ENCODE data around the gene BPIFB2.
"Not testable (repeated sequence)": the region's sequence is repeated elsewhere in the genome, so short reads cannot be mapped to it uniquely, and the experiment has no call there.

Gene BPIFB2

GRCh38 chr20:33042430-33042829, 34.9 kb downstream of the BPIFB2 start:
- DNase-seq (ENCODE audit: low spot score) = no peak

GRCh38 chr20:33042983-33043730, 35.7 kb downstream of the BPIFB2 start:
- DNase-seq (ENCODE audit: low spot score) = no peak

- DNase-seq (ENCODE audit: low spot score) = no peak
These were observed 36.3 kb downstream of the BPIFB2 start for GRCh38 chr20:33043731-33044181.

GRCh38 chr20:33045129-33045721, 37.7 kb downstream of the BPIFB2 start:
- DNase-seq (ENCODE audit: low spot score) = not testable (repeated sequence)

GRCh38 chr20:33046412-33046811, 38.9 kb downstream of the BPIFB2 start:
- DNase-seq (ENCODE audit: low spot score) = no peak

- DNase-seq (ENCODE audit: low spot score) = no peak
These were observed 43.8 kb downstream of the BPIFB2 start for GRCh38 chr20:33051333-33051732.

- no peak for DNase-seq (ENCODE audit: low spot score)
These were observed 46.0 kb downstream of the BPIFB2 start, which contains the start of gene BPIFB3 for GRCh38 chr20:33053291-33054106. Gene BPIFB3 (plus strand): TSS chr20:33053903. CDS start chr20:33055436, 1,533 bp downstream.

- DNase-seq (ENCODE audit: low spot score) = no peak
These were observed 46.9 kb downstream of the BPIFB2 start for GRCh38 chr20:33054381-33054780.

GRCh38 chr20:33054791-33055190, 47.3 kb downstream of the BPIFB2 start:
- DNase-seq (ENCODE audit: low spot score) = no peak

- no peak for DNase-seq (ENCODE audit: low spot score)
These were observed 51.6 kb downstream of the BPIFB2 start for GRCh38 chr20:33059136-33059535.

GRCh38 chr20:33059741-33060390, 52.4 kb downstream of the BPIFB2 start:
- no peak for DNase-seq (ENCODE audit: low spot score)

GRCh38 chr20:33061658-33062028, 54.1 kb downstream of the BPIFB2 start:
- DNase-seq (ENCODE audit: low spot score) = no peak

- no peak for DNase-seq (ENCODE audit: low spot score)
These were observed 54.8 kb downstream of the BPIFB2 start for GRCh38 chr20:33062105-33062824.

GRCh38 chr20:33062825-33063149, 55.3 kb downstream of the BPIFB2 start:
- DNase-seq (ENCODE audit: low spot score) = no peak

- no peak for DNase-seq (ENCODE audit: low spot score)
These were observed 55.8 kb downstream of the BPIFB2 start for GRCh38 chr20:33063271-33063670.

GRCh38 chr20:33064572-33065287, 57.2 kb downstream of the BPIFB2 start:
- no peak for DNase-seq (ENCODE audit: low spot score)

- no peak for DNase-seq (ENCODE audit: low spot score)
These were observed 58.3 kb downstream of the BPIFB2 start for GRCh38 chr20:33065785-33066184.

GRCh38 chr20:33067806-33068205, 60.3 kb downstream of the BPIFB2 start:
- no peak for DNase-seq (ENCODE audit: low spot score)

- no peak for DNase-seq (ENCODE audit: low spot score)
These were observed 60.9 kb downstream of the BPIFB2 start for GRCh38 chr20:33068251-33068939.

GRCh38 chr20:33069673-33070072, 62.2 kb downstream of the BPIFB2 start:
- DNase-seq (ENCODE audit: low spot score) = no peak

Data from NAMALWA (cell line).